ENCODE data around the gene SULT1C3. TPM values are rescaled to one million over a fixed set of nuclear protein-coding genes. Genes with fewer than 3 reads are reported as not detected.

Gene SULT1C3
- polyA plus RNA-seq, 1 donor: not detected

DNA sequence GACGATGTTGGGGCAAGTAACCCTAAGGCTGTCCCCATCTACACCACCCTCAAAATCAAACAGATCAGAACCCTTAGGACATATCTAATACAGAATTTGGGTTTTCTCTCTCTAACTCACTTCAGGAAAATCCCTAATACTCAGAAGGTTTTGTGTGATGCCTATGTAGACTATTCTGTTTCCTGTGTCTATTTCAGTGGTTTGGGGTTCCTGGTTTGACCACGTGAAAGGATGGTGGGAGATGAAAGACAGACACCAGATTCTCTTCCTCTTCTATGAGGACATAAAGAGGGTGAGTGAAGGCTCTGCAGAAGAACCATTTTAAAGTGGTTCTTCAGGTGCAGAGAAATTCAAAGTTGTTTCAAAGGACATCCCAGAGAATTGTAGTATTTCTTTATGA lies 65.2 kb downstream of the SULT1C3 start:
- no peak for DNase-seq

DNA sequence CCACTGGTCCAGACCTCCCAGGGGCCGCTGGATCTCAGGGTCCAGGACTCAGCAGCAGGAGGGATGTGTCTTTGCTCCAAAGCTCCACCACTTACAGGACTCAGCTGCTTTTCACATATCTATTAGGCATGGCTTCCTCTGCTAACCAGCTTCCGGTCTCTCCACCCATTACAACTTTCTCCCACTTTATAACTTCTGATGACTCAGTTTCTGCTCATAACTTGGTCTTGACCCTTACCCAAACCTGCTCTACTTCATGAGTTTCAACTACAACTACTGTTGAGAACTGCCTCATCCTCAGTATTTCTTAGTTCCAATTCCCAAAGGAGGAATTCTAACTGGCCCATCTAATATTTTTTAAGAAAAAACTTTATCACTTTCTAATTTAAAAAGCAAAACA lies 66.1 kb downstream of the SULT1C3 start:
- no peak for DNase-seq

DNA sequence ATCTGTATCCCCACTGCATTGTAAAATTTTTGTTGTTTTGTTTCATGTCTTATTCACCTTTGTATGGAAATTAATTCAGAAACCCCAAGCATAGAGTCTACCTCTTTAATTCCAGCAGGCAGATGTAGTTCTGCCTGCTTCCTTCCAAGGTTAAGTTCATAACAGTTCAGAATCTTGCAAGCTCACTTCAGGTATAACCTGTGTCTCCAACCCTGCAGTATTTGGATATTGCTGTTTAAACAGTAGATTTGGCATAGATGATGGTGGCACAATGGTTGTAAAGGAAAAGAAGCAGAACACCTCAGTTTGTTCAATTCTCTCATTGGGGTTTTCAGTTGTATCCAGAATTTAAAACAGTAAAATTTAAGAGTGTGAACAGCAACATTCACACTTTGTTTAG lies 70.1 kb downstream of the SULT1C3 start:
- DNase-seq: no peak

Other genes with a start within 250 kb of the SULT1C3 start
- gene SULT1C2, start 48.9 kb downstream of the SULT1C3 start, polyA plus RNA-seq (ENCODE audit: insufficient read length): 0.15 TPM
- gene SULT1C4, start 138.0 kb downstream of the SULT1C3 start, polyA plus RNA-seq (ENCODE audit: insufficient read length): 17.3 TPM
- gene GCC2, start 209.2 kb downstream of the SULT1C3 start, polyA plus RNA-seq (ENCODE audit: insufficient read length): 19.1 TPM

Measured in hindlimb muscle (tissue), 1 donor.